Neural progenitor cell (in vitro differentiated cells): ENCODE data around the gene INPP5J. TPM values are rescaled to one million over a fixed set of nuclear protein-coding genes. Genes with fewer than 3 reads are reported as not detected.
"Not testable (repeated sequence)": the region's sequence is repeated elsewhere in the genome, so short reads cannot be mapped to it uniquely, and the experiment has no call there.

Source experiments
- DNase-seq: peaks from one replicate; pipeline ENCODE4 v3.0.0-alpha.2; 2016; ENCODE audit warnings: low spot score
- H2AFZ ChIP-seq: fragments of 200-600 bp; sonication (generic); replicated peaks from 2 replicates; pipeline ENCODE4 v1.6.1; 2016; ENCODE audit warnings: antibody characterized with exemption
- H3F3A ChIP-seq: fragments of 200-600 bp; sonication (generic); 2 replicates; pipeline ENCODE4 v1.6.1; 2016; ENCODE audit warnings: antibody characterized with exemption, low read depth
- H3K27ac ChIP-seq: fragments of 200-600 bp; sonication (generic); 2 replicates; pipeline ENCODE4 v1.5.1; 2016; ENCODE audit warnings: mild to moderate bottlenecking
- H3K27me3 ChIP-seq: fragments of 200-600 bp; sonication (generic); 2 replicates; pipeline ENCODE4 v1.6.1; 2016; ENCODE audit warnings: mild to moderate bottlenecking, moderate library complexity
- H3K36me3 ChIP-seq: fragments of 200-600 bp; sonication (generic); 2 replicates; pipeline ENCODE4 v1.5.1; 2016
- H3K4me1 ChIP-seq: fragments of 200-600 bp; sonication (generic); 2 replicates; pipeline ENCODE4 v1.6.1; 2016; ENCODE audit warnings: mixed run types
- H3K4me2 ChIP-seq: fragments of 200-600 bp; sonication (generic); 2 replicates; pipeline ENCODE4 v1.6.1; 2016
- H3K4me3 ChIP-seq: fragments of 200-600 bp; sonication (generic); 2 replicates; pipeline ENCODE4 v1.5.1; 2016
- H3K79me2 ChIP-seq: fragments of 200-600 bp; sonication (generic); 2 replicates; pipeline ENCODE4 v1.6.1; 2016; ENCODE audit warnings: low read depth
- H3K9ac ChIP-seq: fragments of 200-600 bp; sonication (generic); 2 replicates; pipeline ENCODE4 v1.6.1; 2016
- H3K9me3 ChIP-seq: fragments of 200-600 bp; sonication (generic); 2 replicates; pipeline ENCODE4 v1.5.1; 2016; ENCODE audit warnings: low read depth
- H4K20me1 ChIP-seq: fragments of 200-600 bp; sonication (generic); 2 replicates; pipeline ENCODE4 v1.6.1; 2016; ENCODE audit warnings: low read depth
- H3K27ac Mint-ChIP-seq: 3 replicates; pipeline ENCODE4 v1.8.0; 2021; ENCODE audit warnings: mixed read lengths
- H3K27me3 Mint-ChIP-seq: 2 replicates; pipeline ENCODE4 v1.8.0; 2022; ENCODE audit warnings: low read depth, mild to moderate bottlenecking, inconsistent platforms, moderate library complexity, mixed read lengths; ENCODE audit not compliant: insufficient read depth
- H3K36me3 Mint-ChIP-seq: 3 replicates; pipeline ENCODE4 v1.8.0; 2021; ENCODE audit warnings: mixed read lengths
- H3K4me1 Mint-ChIP-seq: 3 replicates; pipeline ENCODE4 v1.8.0; 2021; ENCODE audit warnings: mixed read lengths
- H3K4me3 Mint-ChIP-seq: 3 replicates; pipeline ENCODE4 v1.8.0; 2021; ENCODE audit warnings: mild to moderate bottlenecking, moderate library complexity, mixed read lengths
- H3K9me3 Mint-ChIP-seq: 3 replicates; pipeline ENCODE4 v1.8.0; 2020; ENCODE audit warnings: mixed read lengths
- CTCF ChIP-seq: fragments of 200-600 bp; sonication (generic); IDR thresholded peaks from 2 replicates; pipeline ENCODE4 v1.5.1; 2017; ENCODE audit warnings: antibody characterized with exemption, mild to moderate bottlenecking
- EZH2 ChIP-seq: fragments of 200-600 bp; sonication (generic); IDR thresholded peaks from 2 replicates; pipeline ENCODE4 v1.6.1; 2017; ENCODE audit warnings: antibody characterized with exemption, mild to moderate bottlenecking, moderate library complexity
- EZH2phosphoT487 ChIP-seq: fragments of 200-600 bp; sonication (generic); IDR thresholded peaks from 2 replicates; pipeline ENCODE4 v1.6.1; 2017; ENCODE audit warnings: antibody characterized with exemption
- total RNA-seq: library from RNA; depleted of rRNA; stranded (reverse); fragments of >200 nt; gene quantifications from 2 replicates; pipeline ENCODE4 v1.2.3, GENCODE V29; 2015; ENCODE audit warnings: low replicate concordance

The INPP5J gene
- total RNA-seq = 1.5 and 3.7 TPM in 2 replicates

- H3K9ac ChIP-seq = peak within 1 kb of the TSS; percentile 33
- peaks cover 3% of the 10 kb centered on the region for H3K4me1 ChIP-seq
- peak within 1 kb of the TSS; percentile 77 for H3K4me2 ChIP-seq
- TF ChIP-seq EZH2 (no peak), CTCF (no peak), EZH2phosphoT487 (no peak)
- H3K27me3 ChIP-seq = no peaks in the 10 kb centered on the region
- H3K9me3 ChIP-seq = no peaks in the 10 kb centered on the region
- DNase-seq = peak; percentile 58
- H3K27ac ChIP-seq = no peak within 1 kb of the TSS
- H3K4me3 ChIP-seq = peak within 1 kb of the TSS; percentile 44
- Mint-ChIP-seq H3K4me3 (peak within 1 kb of the TSS; percentile 73), H3K36me3 (no peaks in the 10 kb centered on the region), H3K4me1 (peaks cover 13% of the 10 kb centered on the region), H3K27me3 (peaks cover 2% of the 10 kb centered on the region), H3K27ac (peak within 1 kb of the TSS; percentile 72), H3K9me3 (no peaks in the 10 kb centered on the region)
- no peaks in the 10 kb centered on the region for H3K79me2 ChIP-seq
- H3F3A ChIP-seq = no peaks in the 10 kb centered on the region
- no peaks in the 10 kb centered on the region for H3K36me3 ChIP-seq
- no peaks in the 10 kb centered on the region for H4K20me1 ChIP-seq
- peak within 1 kb of the TSS; percentile 78 for H2AFZ ChIP-seq
These were observed at the start of gene INPP5J for GRCh38 chr22:31122532-31123291. TSS of gene INPP5J (plus strand) at chr22:31122966. CDS start at chr22:31123015, 49 bp downstream.

GRCh38 chr22:31073125-31073524 lies 49.6 kb upstream of the INPP5J start:
- H3K4me3 Mint-ChIP-seq, H3K9me3 ChIP-seq, H3K79me2 ChIP-seq, H3K4me3 ChIP-seq, H3K27ac ChIP-seq, H3K9me3 Mint-ChIP-seq, H3K4me2 ChIP-seq, H3F3A ChIP-seq, H3K27me3 Mint-ChIP-seq, H4K20me1 ChIP-seq, H3K36me3 ChIP-seq, H2AFZ ChIP-seq, H3K4me1 Mint-ChIP-seq, H3K27me3 ChIP-seq, H3K36me3 Mint-ChIP-seq, H3K4me1 ChIP-seq, DNase-seq, H3K9ac ChIP-seq: not testable (repeated sequence)
- peak overlapping the region; percentile 42 for H3K27ac Mint-ChIP-seq

GRCh38 chr22:31073545-31074145 lies 49.1 kb upstream of the INPP5J start:
- not testable (repeated sequence) for H3K4me3 Mint-ChIP-seq, H3K9me3 Mint-ChIP-seq, H3K27ac ChIP-seq, H3K36me3 ChIP-seq, H3K4me1 ChIP-seq, H3K27ac Mint-ChIP-seq, H3K27me3 Mint-ChIP-seq, H3K9ac ChIP-seq, H3K4me1 Mint-ChIP-seq, H3K9me3 ChIP-seq, H2AFZ ChIP-seq, H3F3A ChIP-seq, H3K36me3 Mint-ChIP-seq, H3K4me2 ChIP-seq, DNase-seq, H3K27me3 ChIP-seq, H3K79me2 ChIP-seq, H4K20me1 ChIP-seq, H3K4me3 ChIP-seq

- no peak overlapping the region for H3K4me3 ChIP-seq
- no peaks in the 10 kb centered on the region for H3K36me3 ChIP-seq
- Mint-ChIP-seq H3K27ac (no peak overlapping the region), H3K4me1 (peaks cover 8% of the 10 kb centered on the region), H3K4me3 (no peak overlapping the region), H3K27me3 (no peaks in the 10 kb centered on the region), H3K9me3 (no peaks in the 10 kb centered on the region), H3K36me3 (no peaks in the 10 kb centered on the region)
- H2AFZ ChIP-seq = no peak overlapping the region
- peaks cover 5% of the 10 kb centered on the region for H3F3A ChIP-seq
- H3K79me2 ChIP-seq = no peaks in the 10 kb centered on the region
- TF ChIP-seq EZH2 (no peak), CTCF (no peak), EZH2phosphoT487 (no peak)
- H4K20me1 ChIP-seq = no peaks in the 10 kb centered on the region
- no peak overlapping the region for H3K4me2 ChIP-seq
- DNase-seq = no peak
- no peak overlapping the region for H3K27ac ChIP-seq
- no peaks in the 10 kb centered on the region for H3K9me3 ChIP-seq
- H3K27me3 ChIP-seq = no peaks in the 10 kb centered on the region
- no peaks in the 10 kb centered on the region for H3K4me1 ChIP-seq
- no peak overlapping the region for H3K9ac ChIP-seq
These were observed 46.8 kb upstream of the INPP5J start for GRCh38 chr22:31075961-31076360.
